Keratinocyte (primary cell): Measurements from ENCODE around the gene TCERG1L.

Experiments used
- CTCF ChIP-seq, 3 experiments: IDR thresholded peaks in 1 of 3; conservative IDR thresholded peaks in 1 of 3; optimal IDR thresholded peaks in 1 of 3; 2 replicates in 2 of 3; 3 replicates in 1 of 3; pipeline versions ENCODE3 to v1.5.1; 2011; ENCODE audit warnings: low read length in 3 of 3, mild to moderate bottlenecking in 3 of 3, moderate library complexity in 2 of 3, control low read depth in 1 of 3, inconsistent platforms in 1 of 3; ENCODE audit not compliant: insufficient read depth in 2 of 3; ENCODE audit errors: extremely low read depth in 1 of 3
- EZH2 ChIP-seq: IDR thresholded peaks from one replicate; pipeline ENCODE4 v1.6.1; 2012; ENCODE audit warnings: inconsistent platforms, mild to moderate bottlenecking, low read length, moderate library complexity

- TF ChIP-seq CTCF (optimal IDR thresholded peaks at IDR 0.05 in 1 of 3, IDR thresholded peaks at IDR 0.05 in 1 of 3, conservative IDR thresholded peaks at IDR 0.05 in 1 of 3; ENCODE audit: extremely low read depth in 1 of 3, insufficient read depth in 2 of 3, low read length in 3 of 3) (no peak), EZH2 (no peak)
Measured at GRCh38 chr10:131356442-131356841, 44.9 kb upstream of the TCERG1L start.
